Neural cell (in vitro differentiated cells): ENCODE data around the gene MYL6B.

Source experiments
- EP300 ChIP-seq: fragments of 450-650 bp; conservative IDR thresholded peaks from 2 replicates; pipeline ENCODE4 v1.6.1; 2014; ENCODE audit warnings: antibody characterized with exemption, mild to moderate bottlenecking, moderate library complexity; ENCODE audit not compliant: poor library complexity, severe bottlenecking
- EZH2 ChIP-seq: fragments of 200-600, 300-800 bp; shearing (Covaris generic), sonication (generic); IDR thresholded peaks from 2 replicates; pipeline ENCODE4 v1.6.1; 2014; ENCODE audit warnings: antibody characterized with exemption, low read length, borderline replicate concordance, mild to moderate bottlenecking; ENCODE audit not compliant: insufficient read depth, poor library complexity, severe bottlenecking
- MXI1 ChIP-seq: fragments of 450-650 bp; conservative IDR thresholded peaks from 2 replicates; pipeline ENCODE4 v1.6.1; 2014; ENCODE audit warnings: antibody characterized with exemption, mild to moderate bottlenecking; ENCODE audit not compliant: poor library complexity, severe bottlenecking
- POLR2AphosphoS5 ChIP-seq: IDR thresholded peaks from 2 replicates; pipeline ENCODE4 v1.6.1; 2012
- TF ChIP-seq, protein P1 (sequence below): fragments of 450-650 bp; IDR thresholded peaks from 2 replicates; pipeline ENCODE4 v1.5.1; 2014; ENCODE audit warnings: antibody characterized with exemption, mild to moderate bottlenecking, moderate library complexity; ENCODE audit not compliant: poor library complexity, severe bottlenecking

- TF ChIP-seq, protein P1, sequence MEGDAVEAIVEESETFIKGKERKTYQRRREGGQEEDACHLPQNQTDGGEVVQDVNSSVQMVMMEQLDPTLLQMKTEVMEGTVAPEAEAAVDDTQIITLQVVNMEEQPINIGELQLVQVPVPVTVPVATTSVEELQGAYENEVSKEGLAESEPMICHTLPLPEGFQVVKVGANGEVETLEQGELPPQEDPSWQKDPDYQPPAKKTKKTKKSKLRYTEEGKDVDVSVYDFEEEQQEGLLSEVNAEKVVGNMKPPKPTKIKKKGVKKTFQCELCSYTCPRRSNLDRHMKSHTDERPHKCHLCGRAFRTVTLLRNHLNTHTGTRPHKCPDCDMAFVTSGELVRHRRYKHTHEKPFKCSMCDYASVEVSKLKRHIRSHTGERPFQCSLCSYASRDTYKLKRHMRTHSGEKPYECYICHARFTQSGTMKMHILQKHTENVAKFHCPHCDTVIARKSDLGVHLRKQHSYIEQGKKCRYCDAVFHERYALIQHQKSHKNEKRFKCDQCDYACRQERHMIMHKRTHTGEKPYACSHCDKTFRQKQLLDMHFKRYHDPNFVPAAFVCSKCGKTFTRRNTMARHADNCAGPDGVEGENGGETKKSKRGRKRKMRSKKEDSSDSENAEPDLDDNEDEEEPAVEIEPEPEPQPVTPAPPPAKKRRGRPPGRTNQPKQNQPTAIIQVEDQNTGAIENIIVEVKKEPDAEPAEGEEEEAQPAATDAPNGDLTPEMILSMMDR, result no peak
- no peak for TF ChIP-seq EP300
- no peak for TF ChIP-seq EZH2
- TF ChIP-seq POLR2AphosphoS5, result no peak
- TF ChIP-seq MXI1, result no peak
Observed at GRCh38 chr12:56143870-56144269, 8.5 kb upstream of the MYL6B start.
